HG03159 (cell line): Measurements from ENCODE around the gene CCNL1.
"Not testable (repeated sequence)": the region's sequence is repeated elsewhere in the genome, so short reads cannot be mapped to it uniquely, and the experiment has no call there.

Experiments used
- ATAC-seq: cut with Tn5 transposase; IDR thresholded peaks from one replicate; pipeline ENCODE4 v1.9.1; 2021; ENCODE audit warnings: mild to moderate bottlenecking, moderate library complexity; ENCODE audit not compliant: unreplicated experiment

CCNL1 gene

GRCh38 chr3:157172746-157173145 is 12.8 kb upstream of the CCNL1 start:
- ATAC-seq = no peak

- ATAC-seq = no peak
These were observed 10.9 kb upstream of the CCNL1 start for GRCh38 chr3:157170861-157171260.

GRCh38 chr3:157167371-157168042 is 7.6 kb upstream of the CCNL1 start:
- ATAC-seq = no peak

GRCh38 chr3:157166561-157166960 is 6.6 kb upstream of the CCNL1 start:
- peak; percentile 78 for ATAC-seq

- ATAC-seq = peak; percentile 2
These were observed 6.2 kb upstream of the CCNL1 start for GRCh38 chr3:157166115-157166514.

- no peak for ATAC-seq
These were observed 3.4 kb upstream of the CCNL1 start for GRCh38 chr3:157163217-157163953.

GRCh38 chr3:157162620-157163019 is 2.7 kb upstream of the CCNL1 start:
- not testable (repeated sequence) for ATAC-seq

GRCh38 chr3:157160658-157161424 is 894 bp upstream of the CCNL1 start:
- peak; percentile 33 for ATAC-seq

- peak; percentile 48 for ATAC-seq
These were observed 748 bp downstream of the CCNL1 start for GRCh38 chr3:157159037-157159761.

- ATAC-seq = no peak
These were observed 2.1 kb downstream of the CCNL1 start for GRCh38 chr3:157157836-157158235.

- no peak for ATAC-seq
These were observed 2.9 kb downstream of the CCNL1 start for GRCh38 chr3:157156837-157157635.

GRCh38 chr3:157155591-157155990 is 4.4 kb downstream of the CCNL1 start:
- ATAC-seq = no peak

- ATAC-seq = no peak
These were observed 5.2 kb downstream of the CCNL1 start for GRCh38 chr3:157154563-157155330.

- no peak for ATAC-seq
These were observed 7.0 kb downstream of the CCNL1 start for GRCh38 chr3:157152930-157153329.

GRCh38 chr3:157152438-157152837 is 7.5 kb downstream of the CCNL1 start:
- ATAC-seq = no peak

GRCh38 chr3:157151627-157152026 is 8.3 kb downstream of the CCNL1 start:
- ATAC-seq = no peak

GRCh38 chr3:157151151-157151550 is 8.8 kb downstream of the CCNL1 start:
- no peak for ATAC-seq

- ATAC-seq = no peak
These were observed 10.7 kb downstream of the CCNL1 start for GRCh38 chr3:157149136-157149696.

GRCh38 chr3:157148196-157148889 is 11.6 kb downstream of the CCNL1 start:
- no peak for ATAC-seq
